Esophagus squamous epithelium (tissue), 4 donors: ENCODE measurements around the gene SYNPO2.

Source experiments
- POLR2A ChIP-seq, 4 donors: fragments of 450-650 bp; IDR thresholded peaks; one replicate each; pipeline ENCODE4 v1.6.1; 2017; ENCODE audit warnings: antibody characterized with exemption in 4 of 4, mild to moderate bottlenecking in 4 of 4, moderate library complexity in 3 of 4
- TF ChIP-seq, protein P1 (sequence below), 6 experiments: fragments of 450-650 bp in 4 of 6; fragments of 200-600 bp in 2 of 6; sonication (generic) in 2 of 6; IDR thresholded peaks; one replicate each; pipeline ENCODE4 v1.5.1; 2016 to 2019; ENCODE audit warnings: antibody characterized with exemption in 6 of 6, mild to moderate bottlenecking in 4 of 6, moderate library complexity in 4 of 6

DNA sequence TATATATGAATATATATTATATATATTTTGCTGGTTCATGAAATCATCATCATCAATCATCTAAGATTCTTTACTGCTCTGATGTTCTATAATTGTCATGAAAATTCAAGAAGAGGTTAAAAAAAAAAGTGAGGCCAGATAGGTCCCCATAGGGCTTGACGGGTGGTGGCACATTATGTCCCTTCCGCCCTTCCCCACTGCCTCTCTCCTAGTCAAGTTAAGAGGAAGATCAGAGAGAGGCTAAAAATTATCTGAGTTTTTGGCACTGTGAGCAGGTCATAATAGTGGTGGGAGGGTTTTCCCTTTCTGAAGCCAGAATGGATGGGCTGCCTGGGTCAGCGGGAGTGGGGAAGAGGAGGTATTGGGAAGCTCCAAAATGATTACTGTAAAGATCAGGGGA, 5.4 kb downstream of the SYNPO2 start:
- TF ChIP-seq POLR2A (IDR thresholded peaks at IDR 0.05), result no peak
- TF ChIP-seq, protein P1, sequence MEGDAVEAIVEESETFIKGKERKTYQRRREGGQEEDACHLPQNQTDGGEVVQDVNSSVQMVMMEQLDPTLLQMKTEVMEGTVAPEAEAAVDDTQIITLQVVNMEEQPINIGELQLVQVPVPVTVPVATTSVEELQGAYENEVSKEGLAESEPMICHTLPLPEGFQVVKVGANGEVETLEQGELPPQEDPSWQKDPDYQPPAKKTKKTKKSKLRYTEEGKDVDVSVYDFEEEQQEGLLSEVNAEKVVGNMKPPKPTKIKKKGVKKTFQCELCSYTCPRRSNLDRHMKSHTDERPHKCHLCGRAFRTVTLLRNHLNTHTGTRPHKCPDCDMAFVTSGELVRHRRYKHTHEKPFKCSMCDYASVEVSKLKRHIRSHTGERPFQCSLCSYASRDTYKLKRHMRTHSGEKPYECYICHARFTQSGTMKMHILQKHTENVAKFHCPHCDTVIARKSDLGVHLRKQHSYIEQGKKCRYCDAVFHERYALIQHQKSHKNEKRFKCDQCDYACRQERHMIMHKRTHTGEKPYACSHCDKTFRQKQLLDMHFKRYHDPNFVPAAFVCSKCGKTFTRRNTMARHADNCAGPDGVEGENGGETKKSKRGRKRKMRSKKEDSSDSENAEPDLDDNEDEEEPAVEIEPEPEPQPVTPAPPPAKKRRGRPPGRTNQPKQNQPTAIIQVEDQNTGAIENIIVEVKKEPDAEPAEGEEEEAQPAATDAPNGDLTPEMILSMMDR (IDR thresholded peaks at IDR 0.05), result no peak
